Smooth muscle cell (in vitro differentiated cells): ENCODE results near the gene APOBEC4. TPM values are rescaled to one million over a fixed set of nuclear protein-coding genes. Genes with fewer than 3 reads are reported as not detected.

Source experiments
- DNase-seq: peaks from one replicate; lab custom pipeline; 2025; ENCODE audit not compliant: unreplicated experiment; lab: John Stamatoyannopoulos, UW
- H2AFZ ChIP-seq: fragments of 200-600 bp; sonication (generic); 2 replicates; pipeline ENCODE4 v1.6.0; 2016; ENCODE audit warnings: antibody characterized with exemption, low read depth, mild to moderate bottlenecking
- H3F3A ChIP-seq: fragments of 200-600 bp; sonication (generic); 2 replicates; pipeline ENCODE4 v1.6.0; 2017; ENCODE audit warnings: antibody characterized with exemption, low read depth
- H3K27ac ChIP-seq: fragments of 200-600 bp; sonication (generic); 2 replicates; pipeline ENCODE4 v1.5.1; 2016; ENCODE audit warnings: low read depth, mild to moderate bottlenecking
- H3K27me3 ChIP-seq: fragments of 200-600 bp; sonication (generic); 2 replicates; pipeline ENCODE4 v1.6.1; 2016; ENCODE audit warnings: low read depth, mild to moderate bottlenecking
- H3K36me3 ChIP-seq: fragments of 200-600 bp; sonication (generic); 2 replicates; pipeline ENCODE4 v1.5.1; 2016; ENCODE audit warnings: low read depth
- H3K4me1 ChIP-seq: fragments of 200-600 bp; sonication (generic); 2 replicates; pipeline ENCODE4 v1.5.1; 2016; ENCODE audit warnings: low read depth
- H3K4me2 ChIP-seq: fragments of 200-600 bp; sonication (generic); 2 replicates; pipeline ENCODE4 v1.6.0; 2016; ENCODE audit warnings: mild to moderate bottlenecking
- H3K4me3 ChIP-seq: fragments of 200-600 bp; sonication (generic); 2 replicates; pipeline ENCODE4 v1.5.1; 2016; ENCODE audit warnings: mild to moderate bottlenecking
- H3K79me2 ChIP-seq: fragments of 200-600 bp; sonication (generic); 2 replicates; pipeline ENCODE4 v1.6.0; 2016; ENCODE audit warnings: low read depth, mild to moderate bottlenecking
- H3K9ac ChIP-seq: fragments of 200-600 bp; sonication (generic); 2 replicates; pipeline ENCODE4 v1.6.0; 2016; ENCODE audit warnings: low read depth
- H3K9me3 ChIP-seq: fragments of 200-600 bp; sonication (generic); replicated peaks from 2 replicates; pipeline ENCODE4 v1.5.1; 2016; ENCODE audit warnings: low read depth
- H4K20me1 ChIP-seq: fragments of 200-600 bp; sonication (generic); 2 replicates; pipeline ENCODE4 v1.6.0; 2016; ENCODE audit warnings: low read depth
- WGBS: methylation state at CpG from one replicate; pipeline ENCODE4 v1.1.7; 2016; ENCODE audit warnings: low lambda C conversion rate; 5-methylcytosine and 5-hydroxymethylcytosine counted together
- polyA plus RNA-seq: library from polyadenylated mRNA; unstranded; fragments of >200 nt; fragmentation: Nextera tagmentation; extraction: Ambion mirVana; gene quantifications from 2 replicates; pipeline ENCODE4 v1.2.1, GENCODE V29; 2016
- total RNA-seq: library from RNA; depleted of rRNA; stranded (reverse); fragments of >200 nt; gene quantifications from 2 replicates; pipeline ENCODE4 v1.2.3, GENCODE V29; 2014
- TF ChIP-seq, protein P1 (sequence below): fragments of 200-600 bp; sonication (generic); IDR thresholded peaks from 2 replicates; pipeline ENCODE4 v1.5.1; 2017; ENCODE audit warnings: borderline replicate concordance, mild to moderate bottlenecking, antibody characterized with exemption; ENCODE audit not compliant: insufficient read depth, poor library complexity, severe bottlenecking

Gene APOBEC4
- total and polyA plus RNA-seq, 2 experiments from 2014 or later: not detected

DNA sequence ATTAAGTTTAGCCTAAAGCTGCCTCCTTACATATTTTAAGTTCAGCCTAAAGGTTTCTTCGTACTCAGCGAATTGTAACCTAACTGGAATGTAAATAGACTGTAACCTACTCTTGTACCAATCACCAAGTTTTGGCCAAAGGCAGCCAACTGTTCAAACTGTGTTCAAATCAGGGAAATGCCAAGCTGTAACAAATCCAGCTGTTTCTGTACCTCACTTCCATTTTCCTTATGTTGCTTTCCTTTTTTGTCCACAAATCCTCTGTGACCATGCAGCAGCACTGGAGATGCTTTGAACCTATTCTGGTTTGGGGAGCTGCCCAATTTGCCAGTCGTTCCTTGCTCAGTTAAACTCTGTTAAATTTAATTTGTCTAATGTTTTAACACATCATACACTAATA lies 3.2 kb upstream of the APOBEC4 start:
- 99% methylated on average over 3 of the region's 3 CpGs for WGBS
- TF ChIP-seq, protein P1, sequence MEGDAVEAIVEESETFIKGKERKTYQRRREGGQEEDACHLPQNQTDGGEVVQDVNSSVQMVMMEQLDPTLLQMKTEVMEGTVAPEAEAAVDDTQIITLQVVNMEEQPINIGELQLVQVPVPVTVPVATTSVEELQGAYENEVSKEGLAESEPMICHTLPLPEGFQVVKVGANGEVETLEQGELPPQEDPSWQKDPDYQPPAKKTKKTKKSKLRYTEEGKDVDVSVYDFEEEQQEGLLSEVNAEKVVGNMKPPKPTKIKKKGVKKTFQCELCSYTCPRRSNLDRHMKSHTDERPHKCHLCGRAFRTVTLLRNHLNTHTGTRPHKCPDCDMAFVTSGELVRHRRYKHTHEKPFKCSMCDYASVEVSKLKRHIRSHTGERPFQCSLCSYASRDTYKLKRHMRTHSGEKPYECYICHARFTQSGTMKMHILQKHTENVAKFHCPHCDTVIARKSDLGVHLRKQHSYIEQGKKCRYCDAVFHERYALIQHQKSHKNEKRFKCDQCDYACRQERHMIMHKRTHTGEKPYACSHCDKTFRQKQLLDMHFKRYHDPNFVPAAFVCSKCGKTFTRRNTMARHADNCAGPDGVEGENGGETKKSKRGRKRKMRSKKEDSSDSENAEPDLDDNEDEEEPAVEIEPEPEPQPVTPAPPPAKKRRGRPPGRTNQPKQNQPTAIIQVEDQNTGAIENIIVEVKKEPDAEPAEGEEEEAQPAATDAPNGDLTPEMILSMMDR: no peak
- H2AFZ ChIP-seq: peak overlapping the region; percentile 1

DNA sequence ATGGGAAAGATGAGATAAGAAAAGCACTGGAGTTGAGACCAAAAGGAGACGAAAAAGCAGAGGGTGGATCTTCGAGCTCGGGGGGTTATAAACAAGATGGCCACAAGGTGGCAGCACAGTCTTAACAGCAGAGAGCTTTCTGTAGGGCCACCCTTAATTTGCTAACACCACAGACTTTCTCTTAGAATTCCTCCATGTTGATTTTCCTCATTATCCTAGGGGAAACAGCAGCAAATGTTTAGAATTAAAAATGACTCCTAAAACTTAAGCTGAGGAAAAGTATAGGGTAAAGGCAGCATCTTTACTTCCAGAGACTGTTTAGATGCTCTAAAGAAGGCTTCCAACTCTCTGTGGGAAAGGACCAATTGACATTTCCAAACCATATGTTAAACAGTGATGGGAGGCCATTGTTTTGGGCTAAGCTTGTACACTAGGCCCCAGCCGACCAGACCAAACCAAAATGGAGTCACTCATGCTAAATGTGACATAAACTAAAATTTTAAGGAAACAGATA lies 2.5 kb upstream of the APOBEC4 start:
- 15% methylated on average over 4 of the region's 4 CpGs for WGBS
- peak; percentile 22 for DNase-seq
- no peak overlapping the region for H3K27ac ChIP-seq

More for the DNA sequence above, 3.2 kb upstream of the APOBEC4 start:
- Histone ChIP-seq H3K4me2 (no peak overlapping the region), H3K27ac (no peak overlapping the region), H3K9me3 (no peaks in the 10 kb centered on the region), H3K4me1 (no peaks in the 10 kb centered on the region), H3K36me3 (no peaks in the 10 kb centered on the region), H3K4me3 (no peak overlapping the region), H3F3A (no peaks in the 10 kb centered on the region), H4K20me1 (no peaks in the 10 kb centered on the region), H3K9ac (no peak overlapping the region), H3K27me3 (no peaks in the 10 kb centered on the region), H3K79me2 (no peaks in the 10 kb centered on the region)
- no peak for DNase-seq

DNA sequence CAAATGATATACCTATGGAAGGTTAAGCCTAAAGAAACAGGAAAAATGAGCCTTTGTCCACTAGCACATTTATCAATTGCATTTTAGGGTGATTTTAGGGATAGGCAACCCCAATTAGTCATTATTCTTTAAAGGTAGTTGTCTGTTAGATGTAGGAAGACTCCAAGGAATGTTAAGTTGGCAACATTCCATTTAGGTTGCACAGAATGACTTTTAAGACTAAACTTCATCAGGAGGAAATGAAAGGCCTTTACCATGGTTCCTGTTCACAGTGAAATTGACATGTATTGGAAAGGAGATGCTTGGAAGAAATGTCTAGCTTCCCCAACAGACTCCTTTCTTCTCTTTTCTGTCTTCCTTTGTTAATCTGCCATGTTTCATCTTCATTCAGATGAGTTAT lies 1.6 kb upstream of the APOBEC4 start:
- Histone ChIP-seq H3K4me1 (no peaks in the 10 kb centered on the region), H3K9me3 (no peaks in the 10 kb centered on the region), H3K36me3 (no peaks in the 10 kb centered on the region), H3K27ac (no peak overlapping the region), H3F3A (no peaks in the 10 kb centered on the region), H3K27me3 (no peaks in the 10 kb centered on the region), H2AFZ (no peak overlapping the region), H3K9ac (no peak overlapping the region), H3K4me2 (no peak overlapping the region), H4K20me1 (no peaks in the 10 kb centered on the region), H3K4me3 (no peak overlapping the region), H3K79me2 (no peaks in the 10 kb centered on the region)
- DNase-seq: no peak
- TF ChIP-seq, protein P1: no peak

More for the DNA sequence above, 2.5 kb upstream of the APOBEC4 start:
- Histone ChIP-seq H3K27me3 (no peaks in the 10 kb centered on the region), H2AFZ (peak overlapping the region; percentile 33), H3K4me3 (no peak overlapping the region), H3K36me3 (no peaks in the 10 kb centered on the region), H3K79me2 (no peaks in the 10 kb centered on the region), H3K9ac (no peak overlapping the region), H3F3A (no peaks in the 10 kb centered on the region), H4K20me1 (no peaks in the 10 kb centered on the region), H3K4me1 (no peaks in the 10 kb centered on the region), H3K9me3 (no peaks in the 10 kb centered on the region), H3K4me2 (no peak overlapping the region)
- TF ChIP-seq, protein P1: peak; percentile 87

DNA sequence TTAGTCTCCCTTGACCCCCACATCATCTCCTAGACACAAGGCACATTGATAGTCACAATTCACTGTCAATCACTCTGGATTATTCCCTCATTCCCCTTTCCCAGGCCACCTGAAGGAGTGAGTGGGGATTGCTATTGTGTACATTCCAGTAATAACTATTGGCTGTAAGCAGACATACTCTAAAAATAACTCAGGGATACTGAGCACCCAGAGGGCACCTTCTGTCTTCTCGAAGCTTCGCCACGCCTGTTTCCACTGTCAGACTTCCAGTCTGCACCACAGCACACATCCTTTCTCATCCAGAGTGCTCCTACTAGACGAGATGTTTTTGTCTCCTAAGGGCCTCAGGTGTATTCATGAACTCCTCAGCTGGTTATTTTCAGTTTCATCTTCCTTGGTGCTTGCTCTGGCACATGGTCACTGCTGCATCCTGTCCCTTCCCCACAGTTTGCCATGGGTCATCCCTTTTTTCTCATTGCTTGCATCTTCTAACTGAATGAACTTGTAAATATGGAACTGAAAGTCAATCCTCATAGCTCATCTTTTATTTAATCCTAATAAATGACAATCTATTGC lies 848 bp upstream of the APOBEC4 start:
- H3K27ac ChIP-seq: no peak overlapping the region

More for the DNA sequence above, 848 bp upstream of the APOBEC4 start:
- H3K4me3 ChIP-seq: no peak overlapping the region
- no peak overlapping the region for H3K4me2 ChIP-seq
- no peaks in the 10 kb centered on the region for H3K9me3 ChIP-seq
- H3K9ac ChIP-seq: no peak overlapping the region
- WGBS: 87% methylated on average over 4 of the region's 4 CpGs
- H3K79me2 ChIP-seq: no peaks in the 10 kb centered on the region
- no peaks in the 10 kb centered on the region for H3F3A ChIP-seq
- no peak for DNase-seq
- no peak overlapping the region for H2AFZ ChIP-seq
- TF ChIP-seq, protein P1: no peak
- no peaks in the 10 kb centered on the region for H3K27me3 ChIP-seq
- H4K20me1 ChIP-seq: no peaks in the 10 kb centered on the region
- H3K36me3 ChIP-seq: no peaks in the 10 kb centered on the region
- H3K4me1 ChIP-seq: no peaks in the 10 kb centered on the region
